BLaER1 treated with 17β-estradiol and CSF1 and Interleukin-3, amounts not matched to agents 10 nM and 100 nM (cell line): ENCODE measurements around the gene DCLRE1B.

ENCODE experiments used
- H3K27ac ChIP-seq, 11 experiments: shearing (Covaris generic); formaldehyde crosslinking; 2 replicates each; pipeline ENCODE4 v1.8.1; 2022
- H3K27me3 ChIP-seq, 11 experiments: shearing (Covaris generic); formaldehyde crosslinking; 2 replicates each; pipeline ENCODE4 v1.8.1; 2022
- H3K36me3 ChIP-seq, 11 experiments: shearing (Covaris generic); formaldehyde crosslinking; 2 replicates each; pipeline ENCODE4 v1.8.1; 2022
- H3K4me1 ChIP-seq, 10 experiments: shearing (Covaris generic); formaldehyde crosslinking; 2 replicates each; pipeline ENCODE4 v1.8.1; 2022
- H3K4me2 ChIP-seq, 11 experiments: shearing (Covaris generic); formaldehyde crosslinking; 2 replicates each; pipeline ENCODE4 v1.8.1; 2022
- H3K4me3 ChIP-seq, 10 experiments: shearing (Covaris generic); formaldehyde crosslinking; 2 replicates each; pipeline ENCODE4 v1.8.1; 2022
- H3K9ac ChIP-seq, 11 experiments: shearing (Covaris generic); formaldehyde crosslinking; 2 replicates each; pipeline ENCODE4 v1.8.1; 2022
- H3K9me3 ChIP-seq, 11 experiments: shearing (Covaris generic); formaldehyde crosslinking; replicated peaks in 1 of 11; 2 replicates each; pipeline ENCODE4 v1.8.1; 2022
- H4K20me1 ChIP-seq, 11 experiments: shearing (Covaris generic); formaldehyde crosslinking; 2 replicates each; pipeline ENCODE4 v1.8.1; 2022
- Cebpa-rat ChIP-seq, 11 experiments: shearing (Covaris generic); IDR thresholded peaks; 2 replicates each; pipeline ENCODE4 v1.8.1; 2022

Gene DCLRE1B

GRCh38 chr1:113957984-113958383 lies 52.9 kb downstream of the DCLRE1B start:
- Histone ChIP-seq H3K27ac (no peak overlapping the region), H3K9me3 (no peaks in the 10 kb centered on the region), H3K9ac (no peak overlapping the region), H4K20me1 (peaks cover 0 to 12% (median 4%) of the 10 kb centered on the region in 11 experiments; a peak in 7 of 22 replicates), H3K4me2 (no peak overlapping the region), H3K27me3 (no peaks in the 10 kb centered on the region), H3K4me1 (no peaks in the 10 kb centered on the region), H3K4me3 (no peak overlapping the region), H3K36me3 (peaks cover 78 to 100% (median 97%) of the 10 kb centered on the region in 11 experiments)
- TF ChIP-seq Cebpa-rat (IDR thresholded peaks at IDR 0.05) = no peak

- peaks cover 79 to 100% (median 98%) of the 10 kb centered on the region in 11 experiments for H3K36me3 ChIP-seq
- peaks cover 0 to 19% (median 3%) of the 10 kb centered on the region in 11 experiments; a peak in 7 of 22 replicates for H4K20me1 ChIP-seq
- no peak overlapping the region for H3K27ac ChIP-seq
Measured at GRCh38 chr1:113958691-113959090, 53.6 kb downstream of the DCLRE1B start.

GRCh38 chr1:113963281-113963906 lies 58.3 kb downstream of the DCLRE1B start:
- Histone ChIP-seq H3K4me3 (no peak overlapping the region), H3K4me2 (no peak overlapping the region), H3K27ac (no peak overlapping the region), H3K36me3 (peaks cover 83 to 100% (median 98%) of the 10 kb centered on the region in 11 experiments), H3K9me3 (no peaks in the 10 kb centered on the region), H3K4me1 (no peaks in the 10 kb centered on the region), H3K9ac (no peak overlapping the region), H4K20me1 (peaks cover 0 to 14% (median 0%) of the 10 kb centered on the region in 11 experiments; a peak in 3 of 22 replicates), H3K27me3 (no peaks in the 10 kb centered on the region)
- no peak for TF ChIP-seq Cebpa-rat (IDR thresholded peaks at IDR 0.05)

More at GRCh38 chr1:113958691-113959090, 53.6 kb downstream of the DCLRE1B start:
- H3K4me3 ChIP-seq = no peak overlapping the region
- H3K27me3 ChIP-seq = no peaks in the 10 kb centered on the region
- no peak for TF ChIP-seq Cebpa-rat (IDR thresholded peaks at IDR 0.05)
- no peaks in the 10 kb centered on the region for H3K4me1 ChIP-seq
- no peak overlapping the region for H3K4me2 ChIP-seq
- H3K9me3 ChIP-seq = no peaks in the 10 kb centered on the region
- no peak overlapping the region for H3K9ac ChIP-seq
